SKM-1 treated with dmso at 0.1 percent for 144 hours (cell line): ENCODE data around the gene INTS11.
"Not testable (repeated sequence)": the region's sequence is repeated elsewhere in the genome, so short reads cannot be mapped to it uniquely, and the experiment has no call there.

Experiments used
- DNase-seq: peaks from one replicate; lab custom pipeline; 2025; ENCODE audit not compliant: unreplicated experiment; lab: John Stamatoyannopoulos, UW

Gene INTS11

DNA sequence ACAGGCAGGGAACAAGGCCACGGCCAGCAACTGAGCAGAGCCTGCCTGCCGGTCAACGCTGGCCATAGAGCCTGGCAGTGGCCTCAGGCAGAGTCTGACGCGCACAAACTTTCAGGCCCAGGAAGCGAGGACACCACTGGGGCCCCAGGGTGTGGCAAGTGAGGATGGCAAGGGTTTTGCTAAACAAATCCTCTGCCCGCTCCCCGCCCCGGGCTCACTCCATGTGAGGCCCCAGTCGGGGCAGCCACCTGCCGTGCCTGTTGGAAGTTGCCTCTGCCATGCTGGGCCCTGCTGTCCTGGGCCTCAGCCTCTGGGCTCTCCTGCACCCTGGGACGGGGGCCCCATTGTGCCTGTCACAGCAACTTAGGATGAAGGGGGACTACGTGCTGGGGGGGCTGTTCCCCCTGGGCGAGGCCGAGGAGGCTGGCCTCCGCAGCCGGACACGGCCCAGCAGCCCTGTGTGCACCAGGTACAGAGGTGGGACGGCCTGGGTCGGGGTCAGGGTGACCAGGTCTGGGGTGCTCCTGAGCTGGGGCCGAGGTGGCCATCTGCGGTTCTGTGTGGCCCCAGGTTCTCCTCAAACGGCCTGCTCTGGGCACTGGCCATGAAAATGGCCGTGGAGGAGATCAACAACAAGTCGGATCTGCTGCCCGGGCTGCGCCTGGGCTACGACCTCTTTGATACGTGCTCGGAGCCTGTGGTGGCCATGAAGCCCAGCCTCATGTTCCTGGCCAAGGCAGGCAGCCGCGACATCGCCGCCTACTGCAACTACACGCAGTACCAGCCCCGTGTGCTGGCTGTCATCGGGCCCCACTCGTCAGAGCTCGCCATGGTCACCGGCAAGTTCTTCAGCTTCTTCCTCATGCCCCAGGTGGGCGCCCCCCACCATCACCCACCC, 6.9 kb upstream of the INTS11 start, which contains the start of gene TAS1R3:
TAS1R3 (plus strand) TSS at position 213 of the 898 bp plus-strand sequence; CDS start at position 279, 66 bp downstream.
- no peak for DNase-seq

DNA sequence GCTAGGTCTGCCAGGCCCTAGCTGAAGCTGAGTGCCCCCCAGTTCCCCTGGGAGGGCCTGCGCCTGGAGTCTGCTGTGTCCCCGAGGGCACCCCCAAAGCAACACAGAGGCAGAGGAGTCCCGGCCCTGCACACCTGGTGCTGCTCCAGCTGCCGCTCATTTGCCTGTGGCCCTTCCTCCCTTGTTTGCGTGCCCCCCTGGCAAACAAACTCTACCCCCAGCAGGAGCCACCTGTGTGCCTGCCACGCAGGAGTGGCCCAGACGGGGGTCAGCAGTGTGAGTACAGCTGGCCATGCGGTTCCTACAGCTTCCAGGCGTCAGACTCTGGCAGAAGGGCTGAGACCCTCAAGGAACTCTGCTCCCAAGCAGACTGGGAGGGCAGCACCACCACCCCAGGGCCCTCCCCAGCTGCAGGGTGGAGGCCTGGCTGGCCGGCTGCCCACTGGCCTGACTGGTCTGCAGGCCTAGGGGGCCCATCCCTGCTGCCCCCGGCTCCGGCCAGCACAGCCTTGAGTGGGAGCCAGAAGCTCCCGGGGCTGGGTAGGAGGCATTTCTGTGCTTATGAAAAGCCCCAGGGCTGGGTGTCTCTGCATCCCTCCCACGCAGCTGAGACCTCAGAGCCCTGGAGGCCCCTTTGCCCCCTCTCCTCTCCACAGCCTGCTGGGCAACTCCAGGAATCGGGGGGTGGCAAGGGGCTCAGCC, 6.1 kb upstream of the INTS11 start:
- no peak for DNase-seq

DNA sequence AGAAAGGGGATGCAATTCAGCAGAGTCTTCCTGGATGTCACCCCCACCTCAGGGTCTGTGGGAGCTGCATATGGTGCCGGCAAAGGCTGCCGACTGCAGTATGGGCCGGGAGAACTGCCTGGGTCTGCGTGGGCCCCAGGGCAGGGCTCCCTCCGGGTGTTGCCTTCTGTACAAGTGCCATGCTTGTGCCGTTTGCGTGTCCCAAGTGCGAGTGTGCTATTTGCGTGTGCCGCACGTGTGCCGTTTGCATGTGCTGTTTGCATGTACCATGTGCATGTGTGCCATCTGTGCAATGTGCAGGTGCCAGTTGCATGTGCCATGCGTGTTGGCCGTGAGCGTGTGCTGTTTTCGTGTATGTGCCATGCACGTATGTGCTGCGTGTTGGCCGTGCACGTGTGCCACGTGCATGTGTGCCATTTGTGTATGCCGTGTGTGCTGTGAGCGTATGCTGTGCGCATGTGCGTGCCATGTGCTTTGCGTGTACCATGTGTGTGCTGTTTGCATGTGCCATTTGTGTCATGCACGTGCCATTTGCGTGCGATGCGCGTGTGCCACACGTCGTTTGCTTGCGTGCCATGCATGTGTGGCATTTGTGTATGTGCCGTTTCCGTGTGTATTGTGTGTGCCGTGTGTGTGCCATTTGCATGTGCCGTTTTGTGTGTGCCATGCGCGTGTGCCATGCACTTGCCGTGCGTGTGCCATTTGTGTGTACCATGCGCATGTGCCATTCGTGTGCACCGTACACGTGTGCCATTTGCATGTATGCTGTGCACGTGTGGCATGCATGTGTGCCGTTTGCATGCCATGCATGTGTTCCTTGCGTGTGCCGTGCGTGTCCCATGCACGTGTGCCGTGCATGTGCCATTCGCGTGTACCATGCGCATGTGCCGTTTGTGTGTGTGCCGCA, 5.1 kb upstream of the INTS11 start:
- no peak for DNase-seq

DNA sequence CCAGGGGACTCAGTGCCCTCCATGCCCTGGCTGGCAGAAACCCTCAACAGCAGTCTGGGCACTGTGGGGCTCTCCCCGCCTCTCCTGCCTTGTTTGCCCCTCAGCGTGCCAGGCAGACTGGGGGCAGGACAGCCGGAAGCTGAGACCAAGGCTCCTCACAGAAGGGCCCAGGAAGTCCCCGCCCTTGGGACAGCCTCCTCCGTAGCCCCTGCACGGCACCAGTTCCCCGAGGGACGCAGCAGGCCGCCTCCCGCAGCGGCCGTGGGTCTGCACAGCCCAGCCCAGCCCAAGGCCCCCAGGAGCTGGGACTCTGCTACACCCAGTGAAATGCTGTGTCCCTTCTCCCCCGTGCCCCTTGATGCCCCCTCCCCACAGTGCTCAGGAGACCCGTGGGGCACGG, 3.8 kb upstream of the INTS11 start:
- DNase-seq: no peak

DNA sequence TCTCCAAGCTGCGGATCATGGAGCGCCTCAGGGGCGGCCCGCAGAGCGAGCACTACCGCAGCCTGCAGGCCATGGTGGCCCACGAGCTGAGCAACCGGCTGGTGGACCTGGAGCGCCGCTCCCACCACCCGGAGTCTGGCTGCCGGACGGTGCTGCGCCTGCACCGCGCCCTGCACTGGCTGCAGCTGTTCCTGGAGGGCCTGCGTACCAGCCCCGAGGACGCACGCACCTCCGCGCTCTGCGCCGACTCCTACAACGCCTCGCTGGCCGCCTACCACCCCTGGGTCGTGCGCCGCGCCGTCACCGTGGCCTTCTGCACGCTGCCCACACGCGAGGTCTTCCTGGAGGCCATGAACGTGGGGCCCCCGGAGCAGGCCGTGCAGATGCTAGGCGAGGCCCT, 2.8 kb upstream of the INTS11 start:
- DNase-seq: no peak

DNA sequence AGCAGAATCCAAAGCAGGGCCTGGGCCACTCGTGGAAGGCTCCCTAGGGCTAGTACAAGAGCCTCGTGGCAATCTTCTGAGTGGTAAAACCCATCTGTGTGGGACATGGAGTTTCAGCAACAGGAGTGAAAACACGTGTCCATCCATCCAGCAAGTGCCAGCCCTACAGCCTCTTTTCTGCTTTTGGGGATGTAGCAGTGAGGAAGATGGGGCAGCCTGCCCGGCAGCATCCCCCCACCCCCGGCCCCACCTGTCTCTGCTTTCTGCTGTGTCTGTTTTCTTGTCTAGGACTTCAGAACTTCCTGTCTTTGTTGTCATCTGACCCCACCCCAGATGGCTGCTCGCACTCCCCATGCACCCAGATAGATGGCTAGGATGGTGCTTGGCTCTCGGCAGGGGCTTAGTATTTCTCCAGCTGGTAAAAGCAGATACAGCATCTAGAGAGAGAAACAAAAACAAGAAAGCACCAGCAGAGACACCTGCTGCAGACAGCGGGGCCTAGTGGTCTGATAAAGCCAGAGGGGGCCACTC, 1.7 kb upstream of the INTS11 start:
- DNase-seq: no peak

DNA sequence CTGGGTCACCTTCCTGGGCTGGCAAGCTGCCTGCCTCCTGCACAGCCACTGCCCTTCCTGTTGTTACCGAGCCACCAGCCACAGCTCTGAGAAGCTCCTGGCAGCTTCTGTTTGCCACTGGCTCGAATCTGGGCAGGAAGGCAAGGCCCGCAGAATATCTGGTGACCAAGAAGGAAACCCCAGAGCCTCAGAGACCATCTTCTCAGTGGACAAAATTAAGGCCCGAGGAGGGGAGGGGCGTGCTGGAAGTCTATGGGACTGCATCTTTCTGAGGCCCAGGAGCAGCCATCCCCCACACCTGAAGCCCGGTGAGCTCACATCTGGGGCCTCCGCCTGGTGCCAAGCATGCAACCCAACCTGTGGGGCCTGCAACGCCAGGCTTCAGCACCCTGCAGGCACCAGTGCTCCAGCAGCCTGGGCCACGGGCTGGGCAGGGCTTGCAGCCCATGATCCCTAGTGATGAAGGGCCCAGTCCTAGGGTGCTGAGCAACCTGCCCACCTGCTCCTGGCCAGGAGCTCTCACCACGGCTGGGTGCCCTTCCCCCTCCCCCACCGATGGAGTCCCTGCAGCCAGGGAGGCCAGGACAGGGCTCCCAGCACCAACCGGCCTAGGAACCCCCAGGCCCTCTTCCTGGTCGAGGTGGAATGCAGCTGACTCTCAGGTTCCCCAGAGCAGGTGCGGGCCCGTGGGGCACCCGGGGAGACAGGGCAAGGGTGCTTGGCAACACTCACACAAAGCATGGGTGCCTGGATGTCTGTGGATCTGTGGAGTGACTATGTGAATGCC, 1.0 kb upstream of the INTS11 start:
- DNase-seq: no peak

DNA sequence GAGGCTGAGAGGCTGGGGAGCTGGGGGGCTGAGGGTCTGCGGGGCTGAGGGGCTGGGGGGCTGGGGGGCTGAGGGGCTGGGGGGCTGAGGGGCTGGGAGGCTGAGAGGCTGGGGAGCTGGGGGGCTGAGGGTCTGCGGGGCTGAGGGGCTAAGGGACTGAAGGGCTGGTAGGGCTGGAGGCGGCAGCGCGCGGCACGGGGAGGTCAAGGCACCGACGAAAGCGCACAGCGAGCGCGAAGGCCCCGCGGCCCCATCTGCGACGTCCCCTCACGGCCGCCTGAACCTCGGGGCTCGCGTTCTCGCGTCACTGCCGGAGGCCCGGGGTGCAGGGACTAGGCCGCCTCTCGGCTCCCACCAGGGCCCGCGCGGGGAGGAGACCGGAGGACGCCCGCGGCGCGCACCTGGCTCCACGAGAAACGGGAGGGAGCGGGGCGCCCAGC, 356 bp downstream of the INTS11 start:
- DNase-seq: no peak

DNA sequence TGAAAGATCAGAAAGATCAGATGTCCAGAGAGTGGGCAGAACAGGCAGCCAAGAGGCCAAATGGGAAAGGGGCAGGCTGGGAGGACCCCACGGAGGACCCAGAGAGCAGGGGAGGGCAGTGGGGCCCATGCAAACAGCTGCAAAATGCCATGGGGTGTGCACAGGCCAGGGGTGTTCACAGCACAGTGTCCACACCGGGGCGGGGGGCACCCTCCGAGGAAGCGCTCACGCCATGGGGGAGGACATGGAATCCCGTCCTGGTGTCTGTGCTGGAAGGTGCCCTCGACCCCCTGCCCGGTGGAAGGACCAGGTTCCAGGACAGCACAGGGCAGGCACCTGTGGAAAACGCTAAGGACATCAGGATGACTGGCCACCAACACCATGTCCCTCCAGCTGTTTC, 1.5 kb downstream of the INTS11 start:
- DNase-seq: no peak

DNA sequence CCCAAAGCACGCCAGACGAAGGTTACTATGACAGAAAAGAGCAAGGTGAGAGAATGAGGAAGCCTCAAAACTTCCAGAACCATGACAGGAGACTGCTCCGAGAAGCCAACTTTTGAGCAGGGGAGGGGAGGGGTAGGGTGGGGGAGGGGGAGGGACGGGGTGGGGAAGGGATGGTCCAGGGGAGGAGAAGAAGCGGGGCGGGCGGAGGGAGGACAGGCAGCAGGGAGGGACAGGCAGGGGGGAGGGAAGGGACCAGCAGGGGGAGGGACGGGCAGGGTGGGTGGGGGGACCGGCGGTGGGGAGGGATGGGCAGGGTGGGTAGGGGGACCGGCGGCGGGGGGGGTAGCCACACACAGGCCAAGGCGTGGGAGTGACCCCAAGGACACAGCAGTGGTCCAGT, 2.0 kb downstream of the INTS11 start:
- DNase-seq: no peak

DNA sequence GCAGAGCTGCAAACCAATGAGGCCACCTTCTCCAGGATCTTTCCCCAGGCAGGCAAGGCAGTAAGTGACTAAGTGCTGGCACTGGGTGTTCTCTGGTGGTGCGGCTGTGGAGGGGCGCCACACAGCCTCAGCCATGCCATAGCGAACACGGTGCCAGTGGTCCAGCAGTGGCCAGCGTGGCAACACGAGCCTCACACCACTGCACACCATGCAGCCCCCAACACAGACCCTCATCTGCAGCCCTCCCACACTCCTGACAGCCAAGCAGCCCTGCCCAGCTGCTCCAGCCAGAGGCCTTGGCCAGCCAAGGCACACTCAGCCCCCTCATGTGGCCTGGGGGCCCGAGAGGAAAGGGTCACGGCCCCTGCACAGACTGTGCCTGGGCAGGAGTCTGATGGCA, 3.0 kb downstream of the INTS11 start:
- no peak for DNase-seq

DNA sequence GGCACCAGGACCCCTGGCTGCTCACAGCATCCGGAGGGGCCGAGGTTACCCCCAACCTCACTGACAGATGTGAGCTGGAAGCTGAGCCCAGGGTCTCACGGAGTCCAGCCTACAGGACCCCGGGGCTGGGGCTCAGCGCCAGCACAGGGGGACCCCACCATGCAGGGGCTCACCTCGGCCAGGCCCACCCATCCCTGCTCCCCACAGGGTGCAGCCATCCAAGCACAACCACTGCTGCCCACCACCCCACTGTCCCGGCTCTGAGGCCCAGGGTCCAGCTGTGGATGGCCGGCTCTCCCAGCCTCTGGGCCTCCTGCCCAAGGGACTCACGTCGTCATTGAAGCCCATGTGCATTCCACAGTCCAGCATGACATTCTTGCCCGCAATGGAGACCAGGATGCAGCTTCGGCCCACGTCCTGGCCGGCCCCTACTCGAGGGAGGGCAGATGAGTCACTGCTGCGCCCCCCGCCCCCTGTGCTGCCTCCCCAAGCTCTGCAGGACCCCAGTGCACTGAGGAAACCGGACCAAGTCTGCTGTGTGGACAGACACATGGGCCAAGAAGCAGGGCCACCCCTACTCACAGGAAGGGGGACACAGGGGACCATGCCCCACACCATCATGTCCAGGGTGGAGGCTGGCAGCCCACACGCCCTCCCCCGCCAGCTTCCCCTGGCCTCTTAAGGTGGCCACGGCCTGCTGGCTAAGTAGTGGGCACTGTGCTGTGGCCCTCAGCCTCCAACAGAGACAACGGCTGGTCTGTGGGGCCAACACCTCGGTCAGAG, 3.6 kb downstream of the INTS11 start:
- no peak for DNase-seq

DNA sequence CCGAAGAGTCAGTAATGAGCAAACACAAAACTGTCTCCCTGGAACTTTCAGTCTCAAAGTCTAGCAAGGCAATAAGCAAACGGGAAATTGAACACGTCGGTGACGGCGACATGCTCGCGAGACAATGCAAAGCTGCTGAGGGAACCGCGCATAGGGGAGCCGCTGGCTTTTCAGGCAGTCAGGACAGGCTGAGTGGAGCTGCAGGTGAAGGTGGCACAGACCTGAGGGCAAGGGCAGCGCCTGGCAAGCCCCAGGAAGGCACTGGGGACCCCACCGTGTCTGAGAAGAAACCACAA, 4.9 kb downstream of the INTS11 start:
- no peak for DNase-seq

DNA sequence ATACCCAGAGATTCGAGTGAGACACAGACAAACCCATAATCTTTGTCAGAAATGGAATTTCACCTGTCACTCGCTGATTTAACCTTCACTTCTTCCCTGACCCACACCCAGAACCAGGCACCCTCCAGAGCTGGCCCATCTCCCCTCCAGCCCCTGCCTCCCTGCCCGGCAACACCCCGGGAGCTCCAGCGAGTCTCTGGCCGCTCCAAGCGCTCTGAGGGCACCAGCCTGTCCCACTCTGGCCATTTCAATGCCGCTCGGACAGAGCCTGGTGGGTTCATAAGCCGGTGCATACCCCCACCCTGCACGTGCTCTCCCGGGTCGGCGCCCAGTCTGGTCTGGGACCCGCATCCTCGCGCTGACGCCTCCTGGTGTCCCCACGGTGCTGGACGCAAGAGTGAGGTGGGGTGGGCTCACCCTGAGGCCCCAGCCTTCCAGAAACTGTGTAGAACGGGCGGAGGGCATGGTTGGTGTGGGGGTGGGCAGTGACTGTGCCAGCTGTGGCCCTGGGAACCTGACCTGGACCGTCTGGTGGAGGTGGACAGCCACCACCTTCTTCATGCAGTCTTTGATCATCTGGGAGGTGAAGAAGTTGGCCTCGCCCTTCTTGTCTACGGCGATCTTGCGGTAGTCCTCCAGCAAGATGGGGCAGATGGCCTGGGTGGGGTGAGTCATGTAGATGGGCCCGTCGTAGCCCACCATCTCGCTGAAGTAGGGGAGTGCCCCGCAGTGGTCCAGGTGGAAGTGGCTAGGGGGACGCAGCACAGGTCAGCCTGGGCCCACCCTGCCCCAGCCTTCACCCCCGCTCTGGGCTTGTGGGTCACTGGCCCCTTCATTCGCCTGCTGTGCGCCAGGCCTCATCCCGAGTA, 5.4 kb downstream of the INTS11 start:
- DNase-seq: no peak

DNA sequence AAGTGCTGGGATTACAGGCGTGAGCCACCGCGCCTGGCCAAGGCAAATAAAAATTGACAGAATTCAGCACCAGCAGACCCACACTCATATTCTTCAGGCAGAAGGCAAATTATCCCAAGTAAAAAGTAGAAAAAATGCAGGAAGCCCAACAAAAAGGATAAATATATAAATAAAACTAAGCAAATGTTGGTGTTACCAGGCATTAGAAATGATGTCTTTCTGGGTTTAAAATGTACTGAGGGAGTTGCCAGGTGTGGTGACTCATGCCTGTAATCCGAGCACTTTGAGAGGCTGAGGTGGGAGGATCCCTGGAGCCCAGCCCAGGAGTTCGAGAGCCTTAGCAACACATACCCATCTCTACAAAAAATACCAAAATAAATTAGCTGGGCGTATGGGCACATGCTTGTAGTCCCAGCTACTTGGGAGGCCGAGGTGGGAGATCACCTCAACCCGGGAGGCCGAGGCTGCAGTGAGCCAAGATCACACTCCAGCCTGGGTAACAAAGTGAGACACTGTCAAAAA, 6.3 kb downstream of the INTS11 start:
- DNase-seq: no peak

DNA sequence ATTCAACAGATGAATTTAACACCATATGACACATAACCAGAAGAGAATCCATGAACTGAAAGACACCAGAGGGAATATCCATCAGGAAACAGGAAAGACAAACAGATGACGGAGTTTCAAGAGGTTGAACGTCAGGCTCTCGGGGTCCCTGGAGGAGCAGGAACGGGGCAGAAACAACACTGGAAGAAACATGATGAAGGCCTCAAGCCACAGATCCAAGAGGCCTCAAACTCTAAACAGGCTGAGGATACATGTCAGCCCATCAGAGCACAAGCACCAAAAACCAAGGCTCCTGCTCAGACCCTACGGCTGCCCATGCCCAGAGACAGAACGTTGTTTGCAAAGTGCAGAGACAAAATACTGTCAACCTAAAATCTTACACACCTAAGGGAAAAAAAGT, 7.0 kb downstream of the INTS11 start:
- no peak for DNase-seq

DNA sequence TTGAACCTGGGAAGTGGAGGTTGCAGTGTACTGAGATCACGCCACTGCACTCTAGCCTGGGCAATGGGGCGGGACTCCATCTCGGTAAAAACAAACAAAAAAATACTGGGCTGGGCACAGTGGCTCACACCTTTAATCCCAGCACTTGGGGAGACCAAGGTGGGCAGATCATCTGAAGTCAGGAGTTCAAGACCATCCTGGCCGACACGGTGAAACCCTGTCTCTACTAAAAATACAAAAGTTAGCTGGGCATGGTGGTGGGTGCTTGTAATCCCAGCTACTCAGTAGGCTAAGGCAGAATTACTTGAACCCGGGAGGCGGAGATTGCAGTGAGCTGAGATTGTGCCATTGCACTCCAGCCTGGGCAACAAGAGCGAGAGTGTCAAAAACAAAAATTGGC, 8.3 kb downstream of the INTS11 start:
- DNase-seq: not testable (repeated sequence)

DNA sequence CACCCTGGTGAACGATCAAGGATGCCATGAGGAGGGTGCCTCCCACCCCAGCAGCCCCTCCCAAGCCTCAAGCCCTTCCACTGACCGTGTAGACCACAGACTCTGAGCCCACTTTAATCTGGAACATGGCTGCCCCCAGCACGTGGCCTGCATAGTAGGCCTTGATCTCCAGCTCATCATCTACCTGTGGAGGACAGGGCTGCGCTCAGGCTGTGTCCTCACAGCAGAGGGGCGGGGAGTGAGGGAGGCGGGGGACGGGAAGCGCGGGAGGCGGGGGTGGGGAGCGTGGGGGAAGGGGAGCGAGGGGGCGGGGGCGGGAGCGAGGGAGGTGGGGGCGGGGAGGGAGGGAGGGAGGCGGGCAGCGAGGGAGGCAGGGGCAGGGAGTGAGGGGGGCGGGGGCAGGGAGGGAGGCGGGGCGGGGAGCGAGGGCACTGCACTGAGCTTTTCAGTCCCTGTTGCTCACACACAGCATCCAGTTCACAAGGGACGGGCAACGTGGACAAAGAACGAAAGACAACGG, 9.0 kb downstream of the INTS11 start:
- no peak for DNase-seq
